Stomach smooth muscle (tissue), 2 donors: ENCODE results near the gene DDX18.

Experiments
- H3K27ac ChIP-seq: one replicate; pipeline ENCODE4 v1.7.0; 2013; ENCODE audit warnings: mild to moderate bottlenecking, low read length, inconsistent platforms
- H3K27me3 ChIP-seq, 2 donors: one replicate each; pipeline ENCODE4 v1.7.0; 2013; ENCODE audit warnings: low read length in 2 of 2; ENCODE audit not compliant: insufficient read depth in 2 of 2, control insufficient read depth in 1 of 2
- H3K36me3 ChIP-seq, 2 donors: one replicate each; pipeline ENCODE4 v1.7.0; 2013; ENCODE audit warnings: low read length in 2 of 2; ENCODE audit not compliant: control insufficient read depth in 2 of 2, insufficient read depth in 2 of 2
- H3K4me1 ChIP-seq: one replicate; pipeline ENCODE4 v1.7.0; 2013; ENCODE audit warnings: low read length; ENCODE audit not compliant: control insufficient read depth, insufficient read depth
- H3K4me3 ChIP-seq, 2 donors: one replicate each; pipeline ENCODE4 v1.7.0; 2013; ENCODE audit warnings: low read length in 2 of 2
- H3K9ac ChIP-seq, 2 donors: one replicate each; pipeline ENCODE4 v1.7.0; 2013; ENCODE audit warnings: low read length in 2 of 2, mild to moderate bottlenecking in 1 of 2
- H3K9me3 ChIP-seq, 2 donors: one replicate each; pipeline ENCODE4 v1.7.0; 2013; ENCODE audit warnings: low read length in 2 of 2; ENCODE audit not compliant: control insufficient read depth in 2 of 2
- donor health status: healthy.
- donor health status: Pancreatic carcinoma.

DDX18 gene

DNA sequence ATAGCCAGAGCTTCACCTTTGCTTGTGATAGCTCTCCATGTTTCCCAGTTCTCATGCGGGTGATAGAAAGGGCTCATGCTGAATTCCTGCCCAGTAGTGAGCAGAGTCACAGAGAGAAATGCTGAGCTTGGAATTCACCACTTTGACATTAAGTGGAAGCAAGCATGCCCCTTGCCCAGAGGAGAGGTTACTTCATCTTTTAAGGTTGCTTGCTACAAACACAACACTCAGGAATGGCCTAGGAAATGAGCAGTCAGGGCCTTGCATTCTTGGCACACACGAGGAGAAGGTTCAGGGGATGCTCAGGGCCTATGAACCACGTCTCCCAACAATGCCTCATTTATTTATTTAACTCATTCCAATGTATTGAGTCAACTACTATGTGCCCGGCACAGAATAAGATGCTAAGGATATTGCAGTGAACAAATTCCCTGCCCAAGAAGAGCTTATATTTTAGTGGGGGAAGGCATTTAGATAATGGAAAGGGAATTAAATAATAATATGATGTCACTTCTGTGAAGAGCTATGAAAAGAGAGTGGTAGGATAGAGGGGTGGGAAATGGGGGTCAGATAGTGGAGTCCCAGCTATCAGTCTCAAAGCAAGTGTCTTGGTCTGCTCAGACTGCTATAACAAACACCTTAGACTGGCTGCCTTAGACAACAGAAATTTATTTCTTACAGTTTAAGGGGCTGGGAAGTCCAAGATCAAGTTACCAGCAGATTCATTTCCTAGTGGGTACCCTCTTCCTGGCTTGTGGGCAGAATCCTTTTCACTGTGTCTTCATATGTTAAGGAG, 42.1 kb downstream of the DDX18 start:
- Histone ChIP-seq H3K27me3 (peaks cover 5 to 20% of the 10 kb centered on the region in 2 donors), H3K27ac (no peak overlapping the region), H3K4me1 (peaks cover 2% of the 10 kb centered on the region), H3K36me3 (no peaks in the 10 kb centered on the region), H3K4me3 (no peak overlapping the region), H3K9ac (no peak overlapping the region), H3K9me3 (no peaks in the 10 kb centered on the region)

DNA sequence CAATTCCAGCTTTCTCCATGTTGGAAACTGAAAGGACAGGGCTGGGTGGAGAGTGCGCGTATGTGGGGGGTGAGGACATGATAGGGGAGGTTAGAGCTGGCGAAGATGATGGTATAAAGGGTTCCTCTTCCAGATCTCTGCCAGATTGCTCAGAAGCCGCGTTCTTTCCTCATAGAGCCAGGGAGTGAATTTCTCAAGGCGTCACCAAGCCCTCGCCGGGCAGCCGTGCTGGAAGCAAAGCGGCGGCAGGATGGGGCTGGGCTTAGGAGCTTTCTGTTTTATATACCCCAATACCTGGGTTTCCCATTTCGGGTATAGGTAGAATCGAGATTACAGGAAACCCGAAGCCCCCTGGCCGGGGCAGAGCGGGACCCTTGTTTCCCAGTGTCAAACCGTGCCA, 43.8 kb downstream of the DDX18 start:
- H3K27me3 ChIP-seq, result peaks cover 8 to 14% of the 10 kb centered on the region in 2 donors
- H3K9me3 ChIP-seq, result peaks cover 2 to 3% of the 10 kb centered on the region in 2 donors
- H3K36me3 ChIP-seq, result no peaks in the 10 kb centered on the region
- H3K27ac ChIP-seq, result no peak overlapping the region
- no peak overlapping the region for H3K9ac ChIP-seq
- H3K4me1 ChIP-seq, result peaks cover 2% of the 10 kb centered on the region
- H3K4me3 ChIP-seq, result no peak overlapping the region

DNA sequence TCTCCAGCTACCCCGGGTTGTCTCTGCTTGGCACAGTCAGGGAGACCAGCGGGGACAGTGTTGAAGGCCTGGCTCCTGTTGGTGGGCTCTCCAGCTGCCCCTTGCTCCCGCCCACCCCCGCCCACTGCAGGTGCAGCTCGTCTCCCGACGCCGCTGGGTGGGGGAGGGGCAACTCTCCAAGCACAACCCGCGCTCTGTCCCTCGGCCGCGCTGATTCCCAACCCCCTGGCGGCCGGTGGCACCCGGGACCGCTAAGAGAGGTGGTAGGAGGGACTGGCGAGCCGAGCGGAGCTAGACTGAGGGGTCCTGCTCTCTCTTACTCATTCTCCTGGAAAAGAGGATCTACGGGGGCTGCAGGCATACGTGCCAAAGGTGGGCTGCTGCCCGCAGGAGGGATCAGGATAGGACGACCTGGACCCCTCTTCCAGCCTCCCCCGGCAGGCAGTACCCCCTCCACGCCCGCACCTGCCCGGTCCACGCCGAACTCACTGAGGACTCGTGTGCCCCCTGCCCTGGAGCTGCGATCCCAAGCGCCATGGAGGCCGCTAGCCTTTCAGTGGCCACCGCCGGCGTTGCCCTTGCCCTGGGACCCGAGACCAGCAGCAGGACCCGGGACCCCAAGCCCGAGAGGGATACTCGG, 44.5 kb downstream of the DDX18 start:
- H3K36me3 ChIP-seq, result no peaks in the 10 kb centered on the region

DNA sequence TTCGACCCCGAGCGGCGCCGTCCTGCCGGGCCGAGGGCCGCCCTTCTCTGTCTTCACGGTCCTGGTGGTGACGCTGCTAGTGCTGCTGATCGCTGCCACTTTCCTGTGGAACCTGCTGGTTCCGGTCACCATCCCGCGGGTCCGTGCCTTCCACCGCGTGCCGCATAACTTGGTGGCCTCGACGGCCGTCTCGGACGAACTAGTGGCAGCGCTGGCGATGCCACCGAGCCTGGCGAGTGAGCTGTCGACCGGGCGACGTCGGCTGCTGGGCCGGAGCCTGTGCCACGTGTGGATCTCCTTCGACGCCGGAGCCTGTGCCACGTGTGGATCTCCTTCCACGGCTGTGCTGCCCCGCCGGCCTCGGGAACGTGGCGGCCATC, 45.0 kb downstream of the DDX18 start:
- no peak overlapping the region for H3K9ac ChIP-seq
- peaks cover 2% of the 10 kb centered on the region for H3K4me1 ChIP-seq
- H3K4me3 ChIP-seq, result no peak overlapping the region
- H3K27me3 ChIP-seq, result peaks cover 8 to 14% of the 10 kb centered on the region in 2 donors
- no peaks in the 10 kb centered on the region for H3K36me3 ChIP-seq
- H3K9me3 ChIP-seq, result peaks cover 2 to 3% of the 10 kb centered on the region in 2 donors
- no peak overlapping the region for H3K27ac ChIP-seq

More for the DNA sequence above, 44.5 kb downstream of the DDX18 start:
- Histone ChIP-seq H3K9me3 (peaks cover 2 to 3% of the 10 kb centered on the region in 2 donors), H3K4me1 (peaks cover 2% of the 10 kb centered on the region), H3K9ac (no peak overlapping the region), H3K27ac (no peak overlapping the region), H3K4me3 (no peak overlapping the region), H3K27me3 (peaks cover 8 to 14% of the 10 kb centered on the region in 2 donors)

DNA sequence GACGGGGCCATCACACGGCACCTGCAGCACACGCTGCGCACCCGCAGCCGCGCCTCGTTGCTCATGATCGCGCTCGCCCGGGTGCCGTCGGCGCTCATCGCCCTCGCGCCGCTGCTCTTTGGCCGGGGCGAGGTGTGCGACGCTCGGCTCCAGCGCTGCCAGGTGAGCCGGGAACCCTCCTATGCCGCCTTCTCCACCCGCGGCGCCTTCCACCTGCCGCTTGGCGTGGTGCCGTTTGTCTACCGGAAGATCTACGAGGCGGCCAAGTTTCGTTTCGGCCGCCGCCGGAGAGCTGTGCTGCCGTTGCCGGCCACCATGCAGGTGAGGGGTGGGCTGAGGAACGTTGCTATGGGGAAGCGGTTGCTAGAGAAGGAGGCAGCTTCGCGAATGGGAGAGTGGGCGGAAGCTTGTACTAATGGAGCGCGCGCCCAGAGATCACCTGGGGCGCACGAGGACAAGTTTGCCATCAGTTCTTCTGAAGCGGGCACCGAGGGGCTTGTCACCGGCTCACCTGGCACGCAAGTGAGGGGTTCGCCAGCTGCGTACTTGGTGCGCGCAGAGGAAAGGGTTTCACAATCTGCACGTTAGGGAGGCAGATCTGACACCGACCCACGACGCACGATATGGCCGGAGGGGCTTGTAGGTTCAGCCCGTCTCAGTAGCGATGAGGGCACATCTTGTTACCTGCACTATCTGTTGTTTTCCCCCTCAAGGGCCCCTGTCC, 45.6 kb downstream of the DDX18 start:
- H3K9ac ChIP-seq, result no peak overlapping the region
- H3K4me1 ChIP-seq, result peaks cover 2% of the 10 kb centered on the region
- H3K9me3 ChIP-seq, result peaks cover 2 to 3% of the 10 kb centered on the region in 2 donors
- H3K4me3 ChIP-seq, result no peak overlapping the region
- peaks cover 8 to 14% of the 10 kb centered on the region in 2 donors for H3K27me3 ChIP-seq
- no peaks in the 10 kb centered on the region for H3K36me3 ChIP-seq
- H3K27ac ChIP-seq, result no peak overlapping the region

DNA sequence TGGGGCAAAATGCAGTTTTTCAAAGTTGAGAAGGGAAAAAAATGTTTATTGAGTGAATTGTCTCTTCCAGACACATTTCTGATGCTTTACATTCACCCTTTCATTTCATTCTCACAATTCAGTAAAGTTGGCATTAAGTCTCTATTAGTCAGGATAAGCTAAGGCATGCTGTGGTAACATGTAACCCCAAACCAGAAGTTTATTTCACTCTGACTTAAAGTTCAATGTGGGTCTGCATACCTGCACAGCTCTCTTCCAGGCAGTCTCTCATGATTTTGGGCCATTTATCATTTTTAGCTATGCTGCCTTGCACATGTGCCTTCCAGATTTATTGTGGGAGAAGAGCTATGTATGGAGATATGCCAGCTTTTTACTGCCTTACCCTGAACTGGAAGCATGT, 48.0 kb downstream of the DDX18 start:
- Histone ChIP-seq H3K9me3 (peaks cover 2 to 3% of the 10 kb centered on the region in 2 donors), H3K36me3 (no peaks in the 10 kb centered on the region), H3K27ac (no peak overlapping the region), H3K4me3 (no peak overlapping the region), H3K9ac (no peak overlapping the region), H3K4me1 (no peaks in the 10 kb centered on the region), H3K27me3 (peaks cover 8 to 14% of the 10 kb centered on the region in 2 donors)

DNA sequence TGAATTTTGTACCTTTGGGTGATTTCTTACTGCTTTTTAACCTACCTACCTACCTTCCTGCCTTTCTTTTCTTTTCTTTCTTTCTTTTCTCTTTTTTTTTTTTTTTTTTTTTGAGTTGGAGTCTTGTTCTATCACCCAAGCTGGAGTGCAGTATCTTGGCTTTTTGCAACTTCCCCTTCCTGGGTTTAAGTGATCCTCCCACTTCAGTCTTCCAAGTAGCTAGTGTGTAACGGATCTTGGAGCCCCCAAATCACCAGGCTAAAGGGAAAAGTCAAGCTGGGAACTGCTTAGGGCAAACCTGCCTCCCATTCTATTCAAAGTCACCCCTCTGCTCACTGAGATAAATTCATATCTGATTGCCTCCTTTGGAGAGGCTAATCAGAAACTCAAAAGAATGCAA, 61.3 kb downstream of the DDX18 start:
- no peak overlapping the region for H3K4me3 ChIP-seq
- H3K4me1 ChIP-seq, result no peaks in the 10 kb centered on the region
- no peak overlapping the region for H3K9ac ChIP-seq
- H3K27me3 ChIP-seq, result peaks cover 0 to 5% of the 10 kb centered on the region in 2 donors
- H3K27ac ChIP-seq, result no peak overlapping the region
- H3K9me3 ChIP-seq, result no peaks in the 10 kb centered on the region
- H3K36me3 ChIP-seq, result no peaks in the 10 kb centered on the region

DNA sequence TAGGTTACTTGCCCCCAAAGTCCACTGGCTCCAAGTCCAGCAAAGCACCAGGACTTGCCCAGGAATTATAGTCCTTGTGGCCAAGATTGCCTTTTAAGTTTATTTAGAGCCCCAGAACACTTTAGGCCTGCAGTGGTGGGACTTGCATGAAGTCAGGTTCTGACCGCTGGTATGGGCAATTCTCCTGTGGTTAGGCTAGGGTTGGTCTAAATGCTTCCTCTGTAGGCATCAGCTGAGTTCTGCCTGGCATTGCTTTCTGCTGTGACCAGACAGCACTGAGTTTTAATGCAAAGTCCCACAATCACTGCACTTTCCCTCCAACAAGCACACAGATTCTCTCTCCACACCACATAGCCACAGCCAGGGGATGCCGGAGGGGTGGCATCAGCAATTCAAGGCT, 64.5 kb downstream of the DDX18 start:
- H3K36me3 ChIP-seq, result no peaks in the 10 kb centered on the region
- peaks cover 0 to 5% of the 10 kb centered on the region in 2 donors for H3K27me3 ChIP-seq
- no peaks in the 10 kb centered on the region for H3K9me3 ChIP-seq
- no peaks in the 10 kb centered on the region for H3K4me1 ChIP-seq
- no peak overlapping the region for H3K9ac ChIP-seq
- no peak overlapping the region for H3K27ac ChIP-seq
- H3K4me3 ChIP-seq, result no peak overlapping the region
